Measurements from ENCODE around the gene THSD8. TPM values are rescaled to one million over a fixed set of nuclear protein-coding genes. Genes with fewer than 3 reads are reported as not detected.

The THSD8 gene
- total and polyA plus RNA-seq, 2 experiments from 2014 or later, result 15.0 TPM; not detected in 1

- TF ChIP-seq, protein P1, sequence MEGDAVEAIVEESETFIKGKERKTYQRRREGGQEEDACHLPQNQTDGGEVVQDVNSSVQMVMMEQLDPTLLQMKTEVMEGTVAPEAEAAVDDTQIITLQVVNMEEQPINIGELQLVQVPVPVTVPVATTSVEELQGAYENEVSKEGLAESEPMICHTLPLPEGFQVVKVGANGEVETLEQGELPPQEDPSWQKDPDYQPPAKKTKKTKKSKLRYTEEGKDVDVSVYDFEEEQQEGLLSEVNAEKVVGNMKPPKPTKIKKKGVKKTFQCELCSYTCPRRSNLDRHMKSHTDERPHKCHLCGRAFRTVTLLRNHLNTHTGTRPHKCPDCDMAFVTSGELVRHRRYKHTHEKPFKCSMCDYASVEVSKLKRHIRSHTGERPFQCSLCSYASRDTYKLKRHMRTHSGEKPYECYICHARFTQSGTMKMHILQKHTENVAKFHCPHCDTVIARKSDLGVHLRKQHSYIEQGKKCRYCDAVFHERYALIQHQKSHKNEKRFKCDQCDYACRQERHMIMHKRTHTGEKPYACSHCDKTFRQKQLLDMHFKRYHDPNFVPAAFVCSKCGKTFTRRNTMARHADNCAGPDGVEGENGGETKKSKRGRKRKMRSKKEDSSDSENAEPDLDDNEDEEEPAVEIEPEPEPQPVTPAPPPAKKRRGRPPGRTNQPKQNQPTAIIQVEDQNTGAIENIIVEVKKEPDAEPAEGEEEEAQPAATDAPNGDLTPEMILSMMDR (IDR thresholded peaks at IDR 0.05; ENCODE audit: low read depth, low read length), result no peak
- peak overlapping the region; percentile 82 for H3K27ac ChIP-seq
- no peaks in the 10 kb centered on the region for H3K9me3 ChIP-seq (ENCODE audit: low read depth)
- DNase-seq (ENCODE audit: low read depth in 1 of 2, low spot score in 1 of 2), result peak; percentile 67 to 74
- no peaks in the 10 kb centered on the region for H3K36me3 ChIP-seq
- no peaks in the 10 kb centered on the region for H3K27me3 ChIP-seq
- peaks cover 18% of the 10 kb centered on the region for H3K4me1 ChIP-seq (ENCODE audit: low read depth)
- H3K4me3 ChIP-seq, result peak overlapping the region; percentile 42
Observed at GRCh38 chr19:12792051-12792852, 9.6 kb upstream of the THSD8 start.

GRCh38 chr19:12792853-12793289 lies 9.0 kb upstream of the THSD8 start:
- Histone ChIP-seq H3K4me1 (ENCODE audit: low read depth) (peaks cover 18% of the 10 kb centered on the region), H3K36me3 (no peaks in the 10 kb centered on the region), H3K9me3 (ENCODE audit: low read depth) (no peaks in the 10 kb centered on the region), H3K27me3 (no peaks in the 10 kb centered on the region), H3K4me3 (peak overlapping the region; percentile 42), H3K27ac (peak overlapping the region; percentile 82)
- no peak for DNase-seq (ENCODE audit: low read depth in 1 of 2, low spot score in 1 of 2)
- TF ChIP-seq, protein P1 (IDR thresholded peaks at IDR 0.05; ENCODE audit: low read depth, low read length), result no peak

GRCh38 chr19:12793290-12794195 lies 8.3 kb upstream of the THSD8 start:
- H3K36me3 ChIP-seq, result no peaks in the 10 kb centered on the region
- peak overlapping the region; percentile 42 for H3K4me3 ChIP-seq

DNA sequence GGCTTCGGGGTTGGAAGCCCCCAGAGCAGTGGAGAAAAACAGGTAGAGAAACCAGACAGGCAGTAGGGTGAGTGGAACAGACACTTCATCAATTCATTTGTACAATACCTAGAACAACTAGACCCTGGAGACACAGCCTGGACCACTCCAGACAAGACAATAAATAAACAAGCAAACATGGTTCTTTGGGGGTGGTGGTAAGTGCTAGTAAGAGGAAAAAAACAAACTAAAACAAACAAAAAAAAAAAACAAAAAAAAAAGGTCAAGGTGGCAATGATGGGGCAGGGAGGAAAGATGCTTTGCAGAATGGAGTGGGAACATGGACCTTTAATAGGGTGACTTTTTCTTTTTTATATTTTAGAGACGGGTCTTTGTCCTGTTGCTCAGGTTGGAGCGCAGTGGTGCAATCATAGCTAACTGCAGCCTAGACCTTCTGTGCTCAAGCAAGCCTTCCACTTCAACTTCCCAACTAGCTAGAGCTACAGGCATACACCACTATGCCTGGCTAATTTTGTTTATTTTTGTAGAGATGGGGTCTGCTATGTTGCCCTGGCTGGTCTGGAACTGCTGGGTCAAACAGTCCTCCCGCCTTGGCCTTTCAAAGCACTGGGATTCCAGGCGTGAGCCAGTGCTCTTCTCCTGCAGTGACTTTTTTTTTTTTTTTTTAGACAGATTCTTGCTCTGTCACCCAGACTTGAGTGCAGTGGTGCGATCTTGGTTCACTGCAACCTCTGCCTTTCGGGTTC lies 7.5 kb upstream of the THSD8 start:
- Histone ChIP-seq H3K27me3 (no peaks in the 10 kb centered on the region), H3K27ac (peak overlapping the region; percentile 7), H3K4me3 (peak overlapping the region; percentile 42), H3K9me3 (ENCODE audit: low read depth) (no peaks in the 10 kb centered on the region), H3K4me1 (ENCODE audit: low read depth) (peaks cover 3% of the 10 kb centered on the region), H3K36me3 (peaks cover 4% of the 10 kb centered on the region)
- TF ChIP-seq, protein P1 (IDR thresholded peaks at IDR 0.05; ENCODE audit: low read depth, low read length), result no peak
- peak in 1 of 2 donors; percentile 60 for DNase-seq (ENCODE audit: low read depth in 1 of 2, low spot score in 1 of 2)

More at GRCh38 chr19:12793290-12794195, 8.3 kb upstream of the THSD8 start:
- Histone ChIP-seq H3K4me1 (ENCODE audit: low read depth) (peaks cover 12% of the 10 kb centered on the region), H3K27me3 (no peaks in the 10 kb centered on the region), H3K9me3 (ENCODE audit: low read depth) (no peaks in the 10 kb centered on the region), H3K27ac (peak overlapping the region; percentile 82)
- TF ChIP-seq, protein P1 (IDR thresholded peaks at IDR 0.05; ENCODE audit: low read depth, low read length), result no peak
- peak; percentile 93 to 97 for DNase-seq (ENCODE audit: low read depth in 1 of 2, low spot score in 1 of 2)

DNA sequence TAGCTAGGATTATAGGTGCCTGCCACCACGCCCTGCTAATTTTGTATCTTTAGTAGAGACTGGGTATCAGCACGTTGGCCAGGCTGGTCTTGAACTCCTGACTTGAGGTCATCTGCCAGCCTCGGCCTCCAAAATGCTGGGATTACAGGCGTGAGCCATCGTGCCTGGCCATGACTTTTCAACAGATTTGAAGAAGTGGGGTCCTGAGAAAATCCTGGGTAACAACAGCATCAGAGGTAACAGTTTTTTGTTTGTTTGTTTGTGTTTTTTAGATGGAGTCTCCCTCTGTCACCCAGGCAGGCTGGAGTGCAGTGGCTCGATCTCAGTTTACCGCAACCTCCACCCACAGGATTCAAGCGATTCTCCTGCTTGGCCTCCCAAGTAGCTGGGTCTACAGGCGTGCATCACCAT lies 6.9 kb upstream of the THSD8 start:
- H3K9me3 ChIP-seq (ENCODE audit: low read depth), result no peaks in the 10 kb centered on the region
- TF ChIP-seq, protein P1 (IDR thresholded peaks at IDR 0.05; ENCODE audit: low read depth, low read length), result no peak
- peaks cover 3% of the 10 kb centered on the region for H3K4me1 ChIP-seq (ENCODE audit: low read depth)
- H3K27ac ChIP-seq, result no peak overlapping the region
- H3K4me3 ChIP-seq, result no peak overlapping the region
- H3K27me3 ChIP-seq, result no peaks in the 10 kb centered on the region
- H3K36me3 ChIP-seq, result peaks cover 10% of the 10 kb centered on the region
- DNase-seq (ENCODE audit: low read depth in 1 of 2, low spot score in 1 of 2), result peak in 1 of 2 donors; percentile 25

All from cardiac muscle cell (in vitro differentiated cells and primary cell).